Midbrain (tissue), 1 donor: ENCODE data around the gene COPS2.
A peak's percentile ranks its signal among the peaks of the same experiment; 100 is the strongest.
"Not testable (repeated sequence)": the region's sequence is repeated elsewhere in the genome, so short reads cannot be mapped to it uniquely, and the experiment has no call there.

Experiments
- DNase-seq: peaks from one replicate; lab custom pipeline; 2025; lab: John Stamatoyannopoulos, UW

COPS2 gene

GRCh38 chr15:49155110-49155833, at the start of gene COPS2:
COPS2 (minus strand) TSS chr15:49155599; CDS start chr15:49155578, 21 bp downstream.
- DNase-seq = peak; percentile 99

GRCh38 chr15:49200347-49200746, 44.9 kb upstream of the COPS2 start:
- no peak for DNase-seq

- DNase-seq = no peak
Observed at GRCh38 chr15:49199666-49200065, 44.3 kb upstream of the COPS2 start.

GRCh38 chr15:49196856-49197255, 41.5 kb upstream of the COPS2 start:
- DNase-seq = no peak

- DNase-seq = no peak
Observed at GRCh38 chr15:49191892-49192291, 36.5 kb upstream of the COPS2 start.

- DNase-seq = no peak
Observed at GRCh38 chr15:49190586-49190985, 35.2 kb upstream of the COPS2 start.

GRCh38 chr15:49189631-49190030, 34.2 kb upstream of the COPS2 start:
- no peak for DNase-seq

GRCh38 chr15:49188933-49189332, 33.5 kb upstream of the COPS2 start:
- DNase-seq = no peak

- DNase-seq = no peak
Observed at GRCh38 chr15:49187549-49188245, 32.3 kb upstream of the COPS2 start.

- DNase-seq = no peak
Observed at GRCh38 chr15:49185473-49185872, 30.1 kb upstream of the COPS2 start.

- DNase-seq = not testable (repeated sequence)
Observed at GRCh38 chr15:49183741-49184140, 28.3 kb upstream of the COPS2 start.

GRCh38 chr15:49182128-49182527, 26.7 kb upstream of the COPS2 start:
- DNase-seq = no peak

- no peak for DNase-seq
Observed at GRCh38 chr15:49179433-49180190, 24.2 kb upstream of the COPS2 start.

GRCh38 chr15:49178497-49178896, 23.1 kb upstream of the COPS2 start:
- no peak for DNase-seq

GRCh38 chr15:49175582-49176397, 20.4 kb upstream of the COPS2 start:
- not testable (repeated sequence) for DNase-seq

- no peak for DNase-seq
Observed at GRCh38 chr15:49174902-49175301, 19.5 kb upstream of the COPS2 start.

- DNase-seq = no peak
Observed at GRCh38 chr15:49171790-49172189, 16.4 kb upstream of the COPS2 start.

GRCh38 chr15:49169880-49170597, 14.6 kb upstream of the COPS2 start, which contains the start of gene GALK2:
GALK2 (plus strand) TSS chr15:49170247; CDS start chr15:49170323, 76 bp downstream.
- peak; percentile 81 for DNase-seq

- no peak for DNase-seq
Observed at GRCh38 chr15:49168016-49168415, 12.6 kb upstream of the COPS2 start.

- no peak for DNase-seq
Observed at GRCh38 chr15:49164865-49165264, 9.5 kb upstream of the COPS2 start.

GRCh38 chr15:49163678-49164077, 8.3 kb upstream of the COPS2 start:
- no peak for DNase-seq
